Mucosa of gallbladder (tissue), 1 donor: Measurements from ENCODE around the gene RPS10. TPM values are rescaled to one million over a fixed set of nuclear protein-coding genes. Genes with fewer than 3 reads are reported as not detected.
"Not testable (repeated sequence)": the region's sequence is repeated elsewhere in the genome, so short reads cannot be mapped to it uniquely, and the experiment has no call there.

Experiments
- DNase-seq: peaks from one replicate; pipeline ENCODE4 v3.0.0-alpha.2; 2020; ENCODE audit warnings: low spot score
- total RNA-seq: library from RNA; stranded (reverse); gene quantifications from one replicate; pipeline ENCODE4 v1.2.1, GENCODE V29; 2021
- donor health status: DM: no; HTN: no; CAD: no.

The RPS10 gene
- total RNA-seq, 1 donor from 2014 or later, result 896 TPM

DNA sequence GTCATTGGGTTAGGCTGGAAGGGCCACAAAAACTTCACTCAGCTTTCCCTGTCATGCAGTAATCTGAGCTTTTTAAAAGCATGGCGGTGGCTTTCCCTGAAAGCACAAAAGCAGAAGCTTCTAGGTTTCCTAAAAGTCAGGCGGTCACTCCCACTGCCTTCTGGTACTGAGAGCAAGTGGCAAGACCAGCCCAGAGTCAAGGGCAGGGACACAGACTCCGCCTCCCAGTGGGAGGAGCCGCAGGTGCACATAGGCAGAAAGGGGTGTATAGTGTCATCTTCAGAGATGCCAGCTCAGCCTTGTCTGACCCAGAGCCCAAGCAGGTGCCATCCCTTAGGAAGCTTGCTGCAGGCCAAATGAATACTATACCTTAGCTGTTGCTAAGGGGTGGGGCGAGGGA is 22.0 kb upstream of the RPS10 start:
- DNase-seq, result no peak

DNA sequence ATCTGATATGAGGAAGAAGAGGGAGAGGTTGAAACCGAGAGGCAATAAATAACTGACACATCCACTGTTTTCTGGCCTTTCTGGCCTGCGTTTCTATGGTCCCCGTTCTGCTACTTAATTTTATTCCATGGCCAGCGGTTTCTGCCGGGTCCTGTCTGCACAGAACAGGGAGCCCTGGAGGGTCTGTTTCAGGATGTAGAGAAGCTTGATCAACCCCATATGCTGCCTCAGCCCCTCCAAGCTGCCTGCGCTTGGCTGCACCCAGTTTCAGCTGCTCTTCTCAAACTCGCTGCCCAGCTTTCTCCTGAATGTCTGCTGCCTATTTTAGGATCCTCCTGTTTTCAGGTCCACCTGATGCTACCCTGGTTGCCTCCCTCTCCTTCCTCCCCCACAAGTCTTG is 21.5 kb upstream of the RPS10 start:
- no peak for DNase-seq

DNA sequence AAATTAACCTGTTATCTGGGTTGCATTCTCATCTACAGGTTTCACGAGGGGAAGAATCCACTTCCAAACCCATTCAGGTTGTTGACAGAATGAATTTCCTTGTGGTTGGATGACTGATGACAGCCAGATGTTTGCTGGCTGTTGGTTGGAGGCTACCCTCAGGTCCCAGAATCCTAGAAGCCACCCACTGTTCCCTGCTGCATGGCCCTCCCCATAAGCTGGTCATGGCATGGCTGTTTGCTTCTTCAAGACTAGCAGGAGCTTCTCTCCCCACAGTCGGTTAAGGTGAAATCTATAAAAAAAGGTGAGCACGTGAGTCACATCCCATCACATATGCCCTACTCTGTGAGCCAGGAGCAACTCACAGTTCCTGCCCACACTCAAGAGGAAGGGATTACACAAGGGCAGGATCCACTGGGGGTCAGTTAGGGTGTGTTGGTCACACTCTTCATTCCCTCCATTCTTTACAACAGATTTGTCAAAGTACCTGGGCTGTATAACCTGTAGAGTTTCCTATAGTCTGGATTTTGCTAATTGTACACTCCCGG is 19.5 kb upstream of the RPS10 start:
- DNase-seq, result no peak

DNA sequence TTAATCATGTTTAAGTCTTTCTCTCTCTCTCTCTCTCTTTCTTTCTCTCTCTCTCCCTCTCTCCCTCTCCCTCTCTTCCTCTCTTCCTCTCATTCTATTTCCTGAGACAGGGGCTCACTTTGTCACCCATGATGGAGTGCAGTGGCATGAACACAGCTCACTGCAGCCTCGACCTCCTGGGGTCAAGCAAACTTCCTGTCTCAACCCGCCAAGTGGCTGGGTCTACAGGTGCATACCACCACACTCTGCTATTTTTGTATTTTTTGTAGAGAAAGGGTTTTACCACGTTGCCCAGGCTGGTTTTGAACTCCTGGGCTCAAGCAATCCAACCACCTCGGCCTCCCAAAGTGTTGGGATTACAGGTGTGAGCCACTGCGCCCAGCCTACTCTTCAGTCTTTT is 15.7 kb upstream of the RPS10 start:
- no peak for DNase-seq

DNA sequence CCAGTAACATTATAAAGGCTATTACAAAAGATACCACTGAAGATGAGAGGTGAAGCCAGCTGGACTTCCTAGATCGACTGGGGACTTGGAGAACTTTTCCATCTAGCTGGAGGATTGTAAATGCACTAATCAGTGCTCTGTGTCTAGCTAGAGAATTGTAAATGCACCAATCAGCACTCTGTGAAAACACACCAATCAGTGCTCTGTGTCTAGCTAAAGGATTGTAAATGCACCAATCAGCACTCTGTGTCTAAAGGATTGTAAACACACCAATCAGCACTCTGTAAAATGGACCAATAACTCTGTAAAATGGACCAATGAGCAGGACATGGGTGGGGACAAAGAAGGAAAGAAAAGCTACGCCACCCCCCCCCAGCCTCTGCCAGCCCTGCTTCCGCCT is 13.6 kb upstream of the RPS10 start:
- DNase-seq, result no peak

DNA sequence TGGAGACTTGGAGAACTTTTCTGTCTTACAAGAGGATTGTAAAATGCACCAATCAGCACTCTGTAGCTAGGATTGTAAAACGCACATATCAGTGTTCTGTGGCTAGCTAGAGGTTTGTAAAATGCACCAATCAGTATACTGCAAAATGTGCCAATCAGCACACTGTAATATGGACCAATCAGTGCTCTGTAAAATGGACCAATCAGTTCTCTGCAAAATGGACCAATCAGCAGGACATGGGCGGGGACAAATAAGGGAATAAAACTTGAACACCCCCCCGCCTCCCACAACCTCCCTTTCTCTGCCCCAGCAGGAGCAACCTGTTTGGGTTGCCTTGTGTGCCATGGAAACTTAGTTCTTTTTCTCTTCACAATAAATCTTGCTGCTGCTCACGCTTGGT is 12.8 kb upstream of the RPS10 start:
- DNase-seq, result no peak

DNA sequence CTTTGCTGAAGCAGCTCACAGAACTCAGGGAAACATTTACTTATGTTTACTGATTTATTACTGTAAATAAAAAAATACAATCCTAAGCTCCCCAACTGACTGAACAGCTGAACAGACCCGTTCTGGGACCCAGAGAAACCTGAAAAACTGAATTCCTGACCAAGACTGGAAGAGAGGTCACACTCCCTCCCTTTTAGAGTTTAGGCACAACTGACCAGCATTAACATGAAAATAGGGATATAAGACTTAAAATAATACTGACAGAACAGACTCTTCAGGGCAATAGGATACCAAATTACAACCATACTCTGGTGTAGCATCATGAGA is 11.7 kb upstream of the RPS10 start:
- no peak for DNase-seq

DNA sequence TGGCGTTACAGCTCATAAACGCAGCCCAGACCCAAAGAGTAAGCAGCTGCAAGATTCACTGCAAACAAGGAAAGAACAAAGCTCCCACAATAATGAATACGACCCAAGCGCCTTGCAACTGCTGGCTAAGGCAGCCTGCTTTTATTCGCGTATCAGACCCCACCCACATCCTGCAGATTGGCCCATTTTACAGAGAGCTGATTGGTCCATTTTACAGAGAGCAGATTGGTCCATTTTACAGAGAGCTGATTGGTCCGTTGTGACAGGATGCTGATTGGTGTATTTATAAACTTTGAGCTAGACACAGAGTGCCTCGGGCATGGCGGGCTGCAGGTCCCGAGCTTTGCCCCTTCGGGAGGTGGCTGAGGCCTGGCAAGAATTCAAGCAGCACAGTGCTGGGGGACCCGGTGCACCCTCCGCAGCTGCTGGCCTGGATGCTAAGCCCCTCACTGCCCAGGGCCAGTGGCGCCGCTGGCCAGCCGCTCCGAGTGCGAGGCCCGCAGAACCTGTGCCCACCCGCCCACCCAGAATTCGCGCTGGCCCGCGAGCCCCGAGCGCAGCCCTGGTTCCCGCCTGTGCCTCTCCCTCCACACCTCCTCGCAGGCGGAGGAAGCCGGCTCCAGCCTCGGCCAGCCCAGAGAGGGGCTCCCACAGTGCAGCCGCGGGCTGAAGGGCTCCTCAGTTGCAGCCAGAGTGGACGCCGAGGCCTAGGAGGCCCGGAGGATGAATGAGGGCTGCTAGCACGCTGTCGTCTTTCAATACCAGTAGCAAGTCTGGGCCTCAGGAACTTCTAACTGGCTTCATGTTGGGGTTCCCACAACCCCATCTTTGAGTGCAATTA is 11.2 kb upstream of the RPS10 start:
- no peak for DNase-seq

DNA sequence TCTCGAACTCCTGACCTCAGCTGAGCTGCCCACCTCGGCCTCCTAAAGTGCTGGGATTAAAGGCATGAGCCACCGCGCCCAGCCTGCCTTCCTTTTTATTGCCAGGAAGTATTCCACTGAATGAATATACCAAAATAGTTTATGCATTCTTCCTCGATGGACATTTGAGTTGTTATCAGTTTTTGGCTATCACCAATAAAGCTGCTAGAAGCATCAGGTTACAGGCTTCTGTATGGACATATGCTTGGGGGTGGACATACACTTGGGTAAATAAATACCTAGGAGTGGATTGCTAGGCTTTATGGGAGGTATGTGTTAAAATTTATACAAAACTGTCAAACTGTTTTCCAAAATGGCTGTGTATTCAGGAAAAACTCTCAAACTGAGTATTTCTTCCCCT is 10.0 kb upstream of the RPS10 start:
- DNase-seq, result no peak

DNA sequence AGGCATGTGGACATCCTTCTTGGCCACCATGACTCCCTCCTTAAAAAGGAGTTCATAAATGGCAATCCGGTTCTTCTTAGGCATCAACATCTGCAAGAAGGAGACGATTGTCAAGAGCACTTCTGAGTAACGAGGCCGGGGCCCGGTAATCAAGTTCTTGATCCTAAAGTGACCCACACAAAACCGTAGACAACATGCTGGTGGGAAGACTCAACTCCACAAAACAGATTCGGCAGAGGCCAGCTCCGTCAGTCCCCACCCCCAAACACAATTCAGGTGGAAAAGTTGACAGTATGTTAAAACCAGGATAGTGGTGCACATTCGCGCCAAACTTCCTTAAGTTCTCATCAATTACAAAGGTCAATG is 754 bp downstream of the RPS10 start:
- no peak for DNase-seq

DNA sequence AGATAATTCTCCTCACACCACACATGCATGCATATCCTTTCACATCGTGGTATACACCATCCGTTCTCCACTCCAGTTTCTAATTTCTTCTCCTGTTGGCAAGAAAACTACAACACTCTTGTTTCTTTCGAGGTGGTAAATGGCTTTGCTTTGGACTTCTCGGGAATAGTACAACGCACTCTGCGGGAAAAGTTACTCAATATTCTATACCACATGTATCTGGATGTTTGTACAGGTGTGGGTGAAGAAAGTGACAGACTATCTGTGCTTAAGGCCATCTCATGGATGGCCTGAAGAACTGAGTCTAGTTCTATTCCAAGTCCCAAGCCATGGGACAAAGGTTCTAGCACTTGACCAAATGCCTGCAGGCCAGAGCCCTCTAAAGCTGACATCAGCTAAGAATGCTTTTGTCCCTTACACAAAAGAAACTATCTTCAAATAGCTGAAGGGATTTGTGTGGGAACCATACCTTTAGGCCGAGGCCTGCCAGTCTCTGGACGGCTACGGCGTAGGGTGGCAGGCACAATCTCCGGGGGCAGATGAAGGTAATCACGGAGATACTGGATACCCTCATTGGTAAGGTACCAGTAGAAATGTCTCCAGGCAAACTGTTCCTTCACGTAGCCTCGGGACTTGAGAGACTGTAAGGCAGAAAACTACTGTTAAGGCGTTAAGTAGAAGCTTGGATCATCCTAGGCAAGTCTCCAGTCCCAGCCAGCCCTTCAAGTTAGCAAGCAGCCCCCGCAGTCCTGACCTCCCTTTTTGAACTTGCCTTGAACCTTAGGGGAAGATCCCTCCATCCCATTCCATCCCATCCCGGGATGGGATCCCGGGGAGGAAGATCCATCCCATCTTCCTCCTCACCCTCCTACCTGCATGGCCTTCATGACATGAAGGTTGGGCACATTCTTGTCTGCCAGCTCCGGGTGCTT is 1.4 kb downstream of the RPS10 start:
- no peak for DNase-seq

DNA sequence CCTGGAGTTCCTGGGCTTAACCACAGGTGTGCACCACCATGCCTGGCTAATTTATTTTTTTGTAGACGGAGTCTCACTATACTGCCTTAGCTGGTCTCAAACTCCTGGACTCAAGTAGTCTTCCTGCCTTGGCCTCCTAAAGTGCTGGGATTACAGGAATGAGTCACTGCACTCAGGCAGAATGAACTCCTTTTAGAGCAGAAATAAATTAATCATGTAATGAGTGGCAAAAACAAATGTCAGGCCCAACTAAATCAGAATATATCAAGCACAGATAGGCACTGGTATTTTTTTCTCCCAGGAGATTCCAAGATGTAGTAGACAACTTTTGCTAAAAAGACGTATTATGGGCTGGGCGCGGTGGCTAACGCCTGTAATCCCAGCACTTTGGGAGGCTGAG is 2.6 kb downstream of the RPS10 start:
- no peak for DNase-seq

DNA sequence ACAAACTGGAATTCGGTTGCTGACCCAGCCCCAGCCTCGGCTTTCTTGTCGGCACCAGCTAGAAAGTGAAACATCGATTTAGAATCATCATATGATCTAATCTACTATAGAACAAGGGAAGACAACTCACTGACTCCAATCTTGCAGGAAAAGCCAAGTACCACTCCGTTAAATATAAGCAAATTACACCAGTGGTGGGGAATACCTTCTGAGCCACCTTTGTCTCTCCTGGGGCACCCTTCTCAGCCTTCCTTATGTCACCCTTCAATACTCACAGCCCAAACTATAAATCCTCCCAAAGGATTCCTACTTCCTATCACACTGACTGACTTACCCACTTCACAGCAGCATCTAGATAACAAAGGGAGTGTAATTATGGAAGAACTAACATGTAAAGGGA is 7.5 kb downstream of the RPS10 start:
- DNase-seq, result no peak

DNA sequence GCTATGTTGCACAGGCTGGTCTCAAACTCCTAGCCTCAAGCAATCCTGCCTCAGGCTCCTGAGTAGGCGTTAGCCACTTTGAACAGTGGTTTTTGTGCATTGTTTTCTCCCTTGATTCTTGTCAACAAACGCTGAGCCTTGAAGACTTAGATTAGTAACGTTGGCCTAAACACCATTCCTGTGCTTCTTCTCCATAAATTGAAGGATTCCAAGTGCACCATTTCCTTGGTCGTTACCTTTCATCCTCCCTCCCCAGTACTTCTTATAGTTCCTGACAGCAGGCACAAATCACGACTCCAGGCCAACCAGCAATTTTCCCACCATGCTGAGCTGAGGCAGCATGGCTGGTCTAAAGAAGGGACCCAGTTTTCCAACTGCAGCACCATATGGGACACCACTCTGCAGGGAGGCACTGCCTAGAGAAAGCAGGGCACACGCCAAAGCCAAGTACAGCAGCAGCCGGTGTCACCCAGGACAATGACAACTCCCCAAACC is 8.9 kb downstream of the RPS10 start:
- DNase-seq, result no peak

DNA sequence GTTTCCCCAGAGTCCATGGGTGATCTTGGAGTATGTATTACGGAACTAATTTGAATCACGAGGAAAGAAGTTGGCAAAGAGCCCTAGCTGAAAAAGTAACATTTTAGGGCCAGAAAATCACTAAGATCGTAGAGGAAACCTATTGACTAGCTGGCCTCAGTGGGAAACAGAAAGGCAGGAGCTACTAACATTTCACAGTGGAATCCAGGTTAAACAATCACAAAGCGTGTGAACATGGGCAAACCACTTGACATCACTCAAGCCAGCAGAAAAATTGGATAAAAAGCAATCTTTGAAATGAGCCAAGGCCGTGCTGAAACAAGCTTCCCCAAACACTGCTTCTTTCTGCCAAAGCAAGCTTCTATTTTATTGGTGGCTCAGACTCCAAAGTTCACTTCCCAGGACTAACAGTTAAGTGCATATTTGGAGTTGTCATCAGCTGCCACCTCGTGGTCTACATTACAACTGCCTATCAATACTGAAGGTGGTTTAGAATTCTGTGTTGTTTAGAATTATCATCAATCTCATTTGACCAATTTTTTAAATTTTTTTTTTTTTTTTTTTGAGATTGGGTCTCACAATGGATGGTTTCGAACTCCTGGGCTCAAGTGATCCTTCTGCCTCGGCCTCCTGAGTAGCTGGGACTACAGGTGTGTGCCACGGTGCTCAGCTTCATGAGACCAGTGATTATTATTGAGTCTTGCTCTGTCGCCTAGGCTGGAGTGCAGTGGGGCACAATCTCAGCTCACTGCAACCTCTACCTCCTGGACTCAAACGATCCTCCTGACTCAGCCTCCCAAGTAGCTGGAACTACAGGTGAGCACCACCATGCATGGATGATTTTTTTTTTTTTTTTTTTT is 10.6 kb downstream of the RPS10 start:
- DNase-seq, result peak; percentile 77

DNA sequence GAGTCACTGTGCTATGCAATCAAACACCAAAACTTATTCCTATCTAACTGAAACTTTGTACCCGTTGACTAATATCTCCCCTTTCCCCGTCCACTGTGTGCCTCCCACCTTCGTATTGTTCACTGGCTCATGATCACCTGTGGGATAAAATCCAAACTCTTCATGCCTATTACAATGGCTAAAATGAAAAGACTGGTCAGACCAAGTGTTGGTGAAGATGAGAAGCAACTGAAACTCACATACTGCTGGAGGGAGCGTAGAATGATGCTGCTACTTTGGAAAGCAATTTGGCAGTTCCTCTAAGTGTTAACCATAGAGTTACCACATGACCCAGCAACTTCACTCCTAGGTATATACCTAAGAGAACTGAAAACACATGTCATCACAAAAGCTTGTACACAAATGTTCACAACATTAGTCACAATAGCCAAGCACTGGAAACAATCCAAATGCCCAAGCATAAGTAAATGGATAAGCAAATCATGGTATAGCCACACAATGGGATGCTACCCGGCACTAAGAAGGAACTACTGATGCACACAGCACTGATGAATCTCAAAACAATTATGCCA is 13.1 kb downstream of the RPS10 start:
- no peak for DNase-seq

DNA sequence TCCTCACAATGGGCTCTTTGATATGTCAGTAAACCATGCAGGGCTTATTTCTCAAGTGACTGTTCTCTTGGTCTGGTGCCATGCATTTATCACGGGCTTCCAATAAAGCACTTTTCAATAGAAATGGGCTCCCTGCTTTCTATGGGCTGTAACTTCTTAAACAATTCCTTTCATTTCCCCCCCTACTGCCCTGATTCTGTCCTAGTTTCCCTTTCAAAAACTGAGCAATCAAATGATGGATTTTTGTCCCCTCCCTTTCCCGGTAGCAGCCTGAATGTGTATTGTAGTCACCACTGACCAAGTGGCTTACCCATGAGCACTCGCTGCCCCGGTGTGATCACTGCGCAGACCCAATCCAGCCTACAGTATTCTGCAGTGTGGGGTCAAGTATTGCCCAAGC is 13.9 kb downstream of the RPS10 start:
- DNase-seq, result no peak

DNA sequence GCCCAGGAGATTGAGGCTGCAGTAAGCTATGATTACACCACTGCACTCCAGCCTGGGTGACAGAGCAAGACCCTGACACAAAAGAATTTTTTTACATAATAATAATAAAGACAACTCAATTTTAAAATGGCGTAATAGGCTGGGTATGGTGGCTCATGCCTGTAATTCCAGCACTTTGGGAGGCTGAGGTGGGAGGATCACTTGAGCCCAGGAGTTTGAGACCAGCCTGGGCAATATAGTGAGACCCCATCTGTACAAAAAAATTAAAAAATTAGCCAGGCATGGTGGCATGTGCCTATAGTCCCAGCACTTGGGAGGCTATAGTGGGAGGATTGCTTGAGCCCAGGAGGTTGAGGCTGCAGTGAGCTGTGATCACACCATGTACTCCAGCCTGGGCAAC is 18.0 kb downstream of the RPS10 start:
- DNase-seq, result not testable (repeated sequence)

DNA sequence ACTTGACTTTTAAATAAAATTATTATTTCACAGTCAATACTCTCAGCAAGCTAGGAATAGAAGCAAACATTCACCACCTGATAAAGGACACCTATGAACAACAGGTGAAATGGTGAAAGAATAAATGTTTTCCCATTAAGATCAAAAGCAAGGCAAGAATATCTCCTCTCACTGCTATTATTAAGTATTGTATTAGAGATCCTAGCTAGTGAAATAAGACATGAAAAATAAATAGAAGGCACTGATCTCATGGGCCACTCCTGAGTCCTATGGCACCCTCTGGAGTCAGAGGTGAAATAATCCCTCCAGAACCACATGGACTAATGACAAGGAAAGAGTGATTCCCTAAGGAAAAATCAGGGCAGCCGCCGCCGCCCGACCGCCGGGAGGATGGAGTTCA is 29.4 kb downstream of the RPS10 start:
- DNase-seq, result no peak

DNA sequence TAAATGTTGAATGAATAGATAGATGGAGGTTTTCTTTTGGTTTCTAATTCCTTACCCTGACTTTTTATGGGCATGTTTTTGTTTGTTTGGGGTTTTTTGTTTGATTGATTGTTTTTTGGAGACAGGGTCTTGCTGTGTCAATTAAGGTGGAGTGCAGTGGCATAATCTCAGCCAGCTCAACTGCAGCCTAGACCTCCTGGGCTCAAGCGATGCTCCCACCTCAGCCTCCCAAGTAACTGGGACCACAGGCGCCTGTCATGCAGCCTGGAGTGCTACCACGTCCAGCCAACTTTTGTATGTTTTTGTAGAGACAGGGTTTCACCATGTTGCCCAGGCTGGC is 31.9 kb downstream of the RPS10 start:
- no peak for DNase-seq

DNA sequence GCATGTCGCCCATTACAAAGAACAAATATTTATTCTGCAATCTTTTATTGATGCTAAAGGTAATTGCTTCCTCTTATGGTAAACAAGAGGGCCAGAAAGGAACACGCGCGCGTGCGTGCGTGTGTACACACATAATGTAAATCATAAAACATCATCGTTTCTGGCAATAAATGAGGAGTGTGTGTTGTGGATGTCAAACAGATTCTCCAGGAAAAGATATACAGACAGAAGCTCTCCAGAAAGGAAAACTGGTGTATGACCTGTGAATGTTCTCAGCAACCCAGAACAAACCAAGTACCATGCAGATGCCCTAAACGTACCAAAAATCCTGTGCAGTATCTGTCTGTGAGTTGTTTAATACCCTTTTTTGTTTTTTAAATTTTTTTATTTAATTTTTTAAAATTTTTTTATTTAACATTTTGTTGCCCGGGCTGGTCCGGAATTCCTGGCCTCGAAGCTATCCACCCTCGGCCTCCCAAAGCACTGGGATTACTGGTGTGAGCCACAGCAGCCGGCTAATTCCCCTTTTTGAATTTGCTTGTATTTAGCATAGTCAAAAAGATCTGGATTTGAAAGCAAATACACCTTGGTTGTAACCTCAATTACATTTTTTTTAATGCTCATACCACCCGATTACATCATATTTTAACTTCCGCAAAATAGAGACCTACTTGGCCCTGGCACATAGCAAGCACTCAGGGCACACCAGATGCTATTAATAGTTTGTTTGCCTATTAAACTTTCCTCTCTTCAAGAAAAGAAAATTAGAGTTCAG is 32.5 kb downstream of the RPS10 start:
- DNase-seq, result no peak
